ENCODE measurements around the gene EPRS1. TPM values are rescaled to one million over a fixed set of nuclear protein-coding genes. Genes with fewer than 3 reads are reported as not detected.

EPRS1 gene
- total and polyA plus RNA-seq, 4 donors: 20.4 to 59.3 (median 39.2) TPM

DNA sequence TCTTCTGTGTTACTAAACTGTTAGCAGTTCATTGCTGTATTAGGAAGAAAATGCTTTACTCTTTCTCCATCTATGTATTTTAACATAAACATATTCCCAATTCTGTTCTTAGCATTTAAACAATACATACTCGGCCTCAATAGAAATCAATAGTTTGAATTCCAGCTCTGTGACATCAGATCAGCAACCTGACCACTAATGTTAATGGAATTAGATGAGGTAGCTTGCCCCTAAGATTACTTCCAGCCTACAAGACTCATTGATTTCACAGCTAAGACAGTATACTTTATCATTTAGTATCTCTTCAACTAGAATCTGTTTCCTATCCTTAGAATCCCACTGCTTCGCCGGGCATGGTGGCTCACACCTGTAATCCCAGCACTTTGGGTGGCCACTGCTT lies 38.9 kb downstream of the EPRS1 start:
- peaks cover 2 to 32% (median 22%) of the 10 kb centered on the region in 4 donors for H3K36me3 ChIP-seq (ENCODE audit: control insufficient read depth in 4 of 4, insufficient read depth in 3 of 4, low read depth in 1 of 4, low read length in 3 of 4)
- 83% methylated on average over 3 of the region's 3 CpGs for WGBS
- no peaks in the 10 kb centered on the region for H3K27me3 ChIP-seq (ENCODE audit: control insufficient read depth in 4 of 4, insufficient read depth in 4 of 4, low read length in 3 of 4)
- H3K4me3 ChIP-seq (ENCODE audit: low read depth in 1 of 3, low read length in 3 of 3): no peak overlapping the region
- no peak for DNase-seq (ENCODE audit: low spot score)
- no peak overlapping the region for H3K27ac ChIP-seq (ENCODE audit: low read depth in 1 of 2, low read length in 2 of 2)
- TF ChIP-seq YY1 (IDR thresholded peaks at IDR 0.05) (no peak), RXRA (IDR thresholded peaks at IDR 0.05) (no peak), HNF4G (IDR thresholded peaks at IDR 0.05) (no peak), FOXA1 (IDR thresholded peaks at IDR 0.05) (no peak), TAF1 (conservative IDR thresholded peaks at IDR 0.05) (no peak), GABPA (IDR thresholded peaks at IDR 0.05 in 1 of 2, conservative IDR thresholded peaks at IDR 0.05 in 1 of 2) (no peak), HNF4A (conservative IDR thresholded peaks at IDR 0.05) (no peak), RAD21 (IDR thresholded peaks at IDR 0.05) (no peak)
- TF ChIP-seq, protein P1, sequence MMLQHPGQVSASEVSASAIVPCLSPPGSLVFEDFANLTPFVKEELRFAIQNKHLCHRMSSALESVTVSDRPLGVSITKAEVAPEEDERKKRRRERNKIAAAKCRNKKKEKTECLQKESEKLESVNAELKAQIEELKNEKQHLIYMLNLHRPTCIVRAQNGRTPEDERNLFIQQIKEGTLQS (IDR thresholded peaks at IDR 0.05): no peak
- TF ChIP-seq, protein P2, sequence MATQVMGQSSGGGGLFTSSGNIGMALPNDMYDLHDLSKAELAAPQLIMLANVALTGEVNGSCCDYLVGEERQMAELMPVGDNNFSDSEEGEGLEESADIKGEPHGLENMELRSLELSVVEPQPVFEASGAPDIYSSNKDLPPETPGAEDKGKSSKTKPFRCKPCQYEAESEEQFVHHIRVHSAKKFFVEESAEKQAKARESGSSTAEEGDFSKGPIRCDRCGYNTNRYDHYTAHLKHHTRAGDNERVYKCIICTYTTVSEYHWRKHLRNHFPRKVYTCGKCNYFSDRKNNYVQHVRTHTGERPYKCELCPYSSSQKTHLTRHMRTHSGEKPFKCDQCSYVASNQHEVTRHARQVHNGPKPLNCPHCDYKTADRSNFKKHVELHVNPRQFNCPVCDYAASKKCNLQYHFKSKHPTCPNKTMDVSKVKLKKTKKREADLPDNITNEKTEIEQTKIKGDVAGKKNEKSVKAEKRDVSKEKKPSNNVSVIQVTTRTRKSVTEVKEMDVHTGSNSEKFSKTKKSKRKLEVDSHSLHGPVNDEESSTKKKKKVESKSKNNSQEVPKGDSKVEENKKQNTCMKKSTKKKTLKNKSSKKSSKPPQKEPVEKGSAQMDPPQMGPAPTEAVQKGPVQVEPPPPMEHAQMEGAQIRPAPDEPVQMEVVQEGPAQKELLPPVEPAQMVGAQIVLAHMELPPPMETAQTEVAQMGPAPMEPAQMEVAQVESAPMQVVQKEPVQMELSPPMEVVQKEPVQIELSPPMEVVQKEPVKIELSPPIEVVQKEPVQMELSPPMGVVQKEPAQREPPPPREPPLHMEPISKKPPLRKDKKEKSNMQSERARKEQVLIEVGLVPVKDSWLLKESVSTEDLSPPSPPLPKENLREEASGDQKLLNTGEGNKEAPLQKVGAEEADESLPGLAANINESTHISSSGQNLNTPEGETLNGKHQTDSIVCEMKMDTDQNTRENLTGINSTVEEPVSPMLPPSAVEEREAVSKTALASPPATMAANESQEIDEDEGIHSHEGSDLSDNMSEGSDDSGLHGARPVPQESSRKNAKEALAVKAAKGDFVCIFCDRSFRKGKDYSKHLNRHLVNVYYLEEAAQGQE (IDR thresholded peaks at IDR 0.05): no peak
- TF ChIP-seq, protein P3, sequence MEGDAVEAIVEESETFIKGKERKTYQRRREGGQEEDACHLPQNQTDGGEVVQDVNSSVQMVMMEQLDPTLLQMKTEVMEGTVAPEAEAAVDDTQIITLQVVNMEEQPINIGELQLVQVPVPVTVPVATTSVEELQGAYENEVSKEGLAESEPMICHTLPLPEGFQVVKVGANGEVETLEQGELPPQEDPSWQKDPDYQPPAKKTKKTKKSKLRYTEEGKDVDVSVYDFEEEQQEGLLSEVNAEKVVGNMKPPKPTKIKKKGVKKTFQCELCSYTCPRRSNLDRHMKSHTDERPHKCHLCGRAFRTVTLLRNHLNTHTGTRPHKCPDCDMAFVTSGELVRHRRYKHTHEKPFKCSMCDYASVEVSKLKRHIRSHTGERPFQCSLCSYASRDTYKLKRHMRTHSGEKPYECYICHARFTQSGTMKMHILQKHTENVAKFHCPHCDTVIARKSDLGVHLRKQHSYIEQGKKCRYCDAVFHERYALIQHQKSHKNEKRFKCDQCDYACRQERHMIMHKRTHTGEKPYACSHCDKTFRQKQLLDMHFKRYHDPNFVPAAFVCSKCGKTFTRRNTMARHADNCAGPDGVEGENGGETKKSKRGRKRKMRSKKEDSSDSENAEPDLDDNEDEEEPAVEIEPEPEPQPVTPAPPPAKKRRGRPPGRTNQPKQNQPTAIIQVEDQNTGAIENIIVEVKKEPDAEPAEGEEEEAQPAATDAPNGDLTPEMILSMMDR (IDR thresholded peaks at IDR 0.05; ENCODE audit: low read depth, low read length, missing input control): no peak
- H3K4me1 ChIP-seq (ENCODE audit: control insufficient read depth in 4 of 4, insufficient read depth in 4 of 4, low read length in 3 of 4): peaks cover 1 to 18% (median 12%) of the 10 kb centered on the region in 4 donors
- no peak overlapping the region for H3K9ac ChIP-seq (ENCODE audit: low read depth in 1 of 2, low read length in 2 of 2)
- H3K9me3 ChIP-seq (ENCODE audit: control insufficient read depth in 4 of 4, low read length in 3 of 4): no peaks in the 10 kb centered on the region

DNA sequence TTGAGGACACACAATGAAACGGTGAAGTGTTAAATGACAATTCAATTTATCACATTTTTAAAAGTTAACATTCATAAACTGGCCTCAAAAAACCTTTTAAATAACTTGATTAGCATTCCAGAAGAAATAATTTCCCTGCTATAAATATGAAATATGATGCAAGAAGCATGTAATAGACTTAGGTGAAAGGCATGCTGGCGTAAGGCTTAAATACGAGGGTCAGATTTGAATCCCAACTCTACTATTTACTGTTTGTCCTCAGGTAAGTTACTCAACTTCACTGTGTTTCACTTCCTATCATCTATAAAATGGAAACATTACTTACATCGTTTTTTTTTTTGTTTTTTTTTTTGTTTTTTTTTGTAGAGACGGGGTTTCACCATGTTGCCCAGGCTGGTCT lies 40.8 kb downstream of the EPRS1 start:
- TF ChIP-seq, protein P4, sequence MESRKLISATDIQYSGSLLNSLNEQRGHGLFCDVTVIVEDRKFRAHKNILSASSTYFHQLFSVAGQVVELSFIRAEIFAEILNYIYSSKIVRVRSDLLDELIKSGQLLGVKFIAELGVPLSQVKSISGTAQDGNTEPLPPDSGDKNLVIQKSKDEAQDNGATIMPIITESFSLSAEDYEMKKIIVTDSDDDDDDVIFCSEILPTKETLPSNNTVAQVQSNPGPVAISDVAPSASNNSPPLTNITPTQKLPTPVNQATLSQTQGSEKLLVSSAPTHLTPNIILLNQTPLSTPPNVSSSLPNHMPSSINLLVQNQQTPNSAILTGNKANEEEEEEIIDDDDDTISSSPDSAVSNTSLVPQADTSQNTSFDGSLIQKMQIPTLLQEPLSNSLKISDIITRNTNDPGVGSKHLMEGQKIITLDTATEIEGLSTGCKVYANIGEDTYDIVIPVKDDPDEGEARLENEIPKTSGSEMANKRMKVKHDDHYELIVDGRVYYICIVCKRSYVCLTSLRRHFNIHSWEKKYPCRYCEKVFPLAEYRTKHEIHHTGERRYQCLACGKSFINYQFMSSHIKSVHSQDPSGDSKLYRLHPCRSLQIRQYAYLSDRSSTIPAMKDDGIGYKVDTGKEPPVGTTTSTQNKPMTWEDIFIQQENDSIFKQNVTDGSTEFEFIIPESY (IDR thresholded peaks at IDR 0.05): no peak
- TF ChIP-seq HNF4A (conservative IDR thresholded peaks at IDR 0.05) (no peak), FOXA2 (IDR thresholded peaks at IDR 0.05) (no peak), NR2F2 (IDR thresholded peaks at IDR 0.05) (no peak), FOXA1 (IDR thresholded peaks at IDR 0.05) (no peak), RXRA (IDR thresholded peaks at IDR 0.05) (no peak), HNF4G (IDR thresholded peaks at IDR 0.05) (no peak), TAF1 (conservative IDR thresholded peaks at IDR 0.05) (no peak), EGR1 (IDR thresholded peaks at IDR 0.05; ENCODE audit: low read depth in 2 of 2) (no peak)
- TF ChIP-seq, protein P1 (IDR thresholded peaks at IDR 0.05): no peak
- TF ChIP-seq, protein P3 (IDR thresholded peaks at IDR 0.05; ENCODE audit: low read depth, low read length, missing input control): no peak
- TF ChIP-seq, protein P5, sequence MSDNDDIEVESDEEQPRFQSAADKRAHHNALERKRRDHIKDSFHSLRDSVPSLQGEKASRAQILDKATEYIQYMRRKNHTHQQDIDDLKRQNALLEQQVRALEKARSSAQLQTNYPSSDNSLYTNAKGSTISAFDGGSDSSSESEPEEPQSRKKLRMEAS (IDR thresholded peaks at IDR 0.05): no peak
- TF ChIP-seq, protein P2 (IDR thresholded peaks at IDR 0.05): no peak
- H3K4me3 ChIP-seq (ENCODE audit: low read depth in 1 of 3, low read length in 3 of 3): no peak overlapping the region
- DNase-seq (ENCODE audit: low spot score): no peak
- no peaks in the 10 kb centered on the region for H3K27me3 ChIP-seq (ENCODE audit: control insufficient read depth in 4 of 4, insufficient read depth in 4 of 4, low read length in 3 of 4)
- peaks cover 1 to 18% (median 12%) of the 10 kb centered on the region in 4 donors for H3K4me1 ChIP-seq (ENCODE audit: control insufficient read depth in 4 of 4, insufficient read depth in 4 of 4, low read length in 3 of 4)
- H3K36me3 ChIP-seq (ENCODE audit: control insufficient read depth in 4 of 4, insufficient read depth in 3 of 4, low read depth in 1 of 4, low read length in 3 of 4): peaks cover 0 to 34% (median 27%) of the 10 kb centered on the region in 4 donors
- no peak overlapping the region for H3K9ac ChIP-seq (ENCODE audit: low read depth in 1 of 2, low read length in 2 of 2)
- 91% methylated on average over 5 of the region's 5 CpGs for WGBS
- H3K27ac ChIP-seq (ENCODE audit: low read depth in 1 of 2, low read length in 2 of 2): no peak overlapping the region
- no peaks in the 10 kb centered on the region for H3K9me3 ChIP-seq (ENCODE audit: control insufficient read depth in 4 of 4, low read length in 3 of 4)

Measured in liver (tissue), 9 donors.